Left kidney (tissue), 2 donors: ENCODE data around the gene SLK. TPM values are rescaled to one million over a fixed set of nuclear protein-coding genes. Genes with fewer than 3 reads are reported as not detected.
A peak's percentile ranks its signal among the peaks of the same experiment; 100 is the strongest.

Experiments
- DNase-seq: peaks from one replicate; pipeline ENCODE4 v3.0.0-alpha.2; 2013
- polyA plus RNA-seq: library from polyadenylated mRNA; unstranded; fragments of 120-200 nt; gene quantifications from one replicate; pipeline ENCODE4 v1.2.1, GENCODE V29; 2013; ENCODE audit not compliant: insufficient read length

Gene SLK
- polyA plus RNA-seq, 1 donor, result 73.6 TPM

GRCh38 chr10:104053201-104053600 is 86.3 kb downstream of the SLK start:
- no peak for DNase-seq

- DNase-seq, result no peak
These were observed 87.5 kb downstream of the SLK start for GRCh38 chr10:104054430-104054829.

GRCh38 chr10:104056619-104057273 is 89.8 kb downstream of the SLK start:
- DNase-seq, result no peak

- no peak for DNase-seq
These were observed 90.8 kb downstream of the SLK start for GRCh38 chr10:104057717-104058116.

GRCh38 chr10:104059364-104059763 is 92.4 kb downstream of the SLK start:
- DNase-seq, result no peak

GRCh38 chr10:104061196-104061595 is 94.3 kb downstream of the SLK start:
- no peak for DNase-seq

- DNase-seq, result no peak
These were observed 98.8 kb downstream of the SLK start for GRCh38 chr10:104065748-104066147.

- DNase-seq, result no peak
These were observed 100.0 kb downstream of the SLK start for GRCh38 chr10:104066945-104067344.

GRCh38 chr10:104067525-104067924 is 100.6 kb downstream of the SLK start:
- no peak for DNase-seq

- no peak for DNase-seq
These were observed 102.7 kb downstream of the SLK start for GRCh38 chr10:104069613-104070012.

GRCh38 chr10:104072786-104073185 is 105.8 kb downstream of the SLK start:
- DNase-seq, result no peak

GRCh38 chr10:104074505-104074904 is 107.6 kb downstream of the SLK start:
- DNase-seq, result no peak

GRCh38 chr10:104076743-104077160 is 109.8 kb downstream of the SLK start:
- peak; percentile 64 for DNase-seq

GRCh38 chr10:104077247-104077646 is 110.3 kb downstream of the SLK start:
- no peak for DNase-seq

- no peak for DNase-seq
These were observed 110.8 kb downstream of the SLK start for GRCh38 chr10:104077663-104078151.

Other genes starting within 250 kb of the SLK start
- 32.0 TPM for gene SH3PXD2A, start 111.6 kb upstream of the SLK start, polyA plus RNA-seq
- gene STN1, start 49.0 kb upstream of the SLK start, polyA plus RNA-seq, result 24.1 TPM
- 0.63 TPM for gene COL17A1, start 118.7 kb downstream of the SLK start, polyA plus RNA-seq
- 11.9 TPM for gene SFR1, start 155.0 kb downstream of the SLK start, polyA plus RNA-seq